Panc1 (cell line): Measurements from ENCODE around the gene NINJ2. TPM values are rescaled to one million over a fixed set of nuclear protein-coding genes. Genes with fewer than 3 reads are reported as not detected.

ENCODE experiments used
- ATAC-seq: fragments of 200-7000 bp; cut with Tn5 transposase; 2 replicates; pipeline ENCODE4 v1.9.1; 2020; ENCODE audit warnings: mild to moderate bottlenecking, moderate library complexity
- BruUV-seq: library from RNA; stranded (reverse); fragments of 400-500 nt; replicated peaks from 2 replicates; lab custom pipeline; 2021; lab: Mats Ljungman, UMichigan
- CTCF ChIA-PET: fragments of 300-600 bp; sonication (Branson Sonifier 250); formaldehyde crosslinking; loops from one replicate; lab custom pipeline; 2022; ENCODE audit warnings: antibody characterized with exemption; lab: Charles Lee
- POLR2A ChIA-PET: fragments of 300-600 bp; sonication (Branson Sonifier 250); formaldehyde crosslinking; loops from one replicate; lab custom pipeline; 2022; ENCODE audit warnings: antibody characterized with exemption; lab: Charles Lee
- DNase-seq: peaks from one replicate; pipeline ENCODE4 v3.0.0-alpha.2; 2010; ENCODE audit warnings: low read depth, low spot score
- H3K27ac ChIP-seq: 2 replicates; pipeline ENCODE4 v1.5.1; 2011; ENCODE audit warnings: mild to moderate bottlenecking, low read length, inconsistent platforms
- H3K27me3 ChIP-seq: fragments of 200-500 bp; sonication (Bioruptor generic); 2 replicates; pipeline ENCODE4 v1.6.0; 2014; ENCODE audit warnings: low read length, inconsistent platforms; ENCODE audit not compliant: control insufficient read depth, insufficient read depth
- H3K36me3 ChIP-seq: fragments of 200-500 bp; sonication (Bioruptor generic); 2 replicates; pipeline ENCODE4 v1.5.1; 2014; ENCODE audit warnings: inconsistent platforms, mild to moderate bottlenecking, low read length, moderate library complexity; ENCODE audit not compliant: control insufficient read depth, insufficient read depth
- H3K4me1 ChIP-seq: 2 replicates; pipeline ENCODE4 v1.5.1; 2011; ENCODE audit warnings: inconsistent platforms, mild to moderate bottlenecking, low read length, moderate library complexity; ENCODE audit not compliant: control insufficient read depth, insufficient read depth
- H3K4me3 ChIP-seq, 2 experiments: 2 replicates each; pipeline ENCODE4 v1.5.1; 2011 to 2012; ENCODE audit warnings: low read depth in 2 of 2, low read length in 2 of 2, mild to moderate bottlenecking in 2 of 2, inconsistent platforms in 1 of 2, moderate library complexity in 1 of 2
- H3K9me3 ChIP-seq: fragments of 200-500 bp; sonication (Bioruptor generic); 2 replicates; pipeline ENCODE4 v1.5.1; 2014; ENCODE audit warnings: low read depth, mild to moderate bottlenecking, inconsistent platforms, low read length, moderate library complexity; ENCODE audit not compliant: control insufficient read depth, insufficient read depth
- POLR2AphosphoS5 ChIP-seq: IDR thresholded peaks from 2 replicates; pipeline ENCODE4 v1.6.1; 2012; ENCODE audit warnings: mild to moderate bottlenecking, low read depth, low read length, moderate library complexity
- REST ChIP-seq, 2 experiments: IDR thresholded peaks; 2 replicates each; pipeline ENCODE4 v1.6.1; 2011 to 2012; ENCODE audit warnings: low read depth in 2 of 2, control low read depth in 1 of 2, low read length in 1 of 2, mild to moderate bottlenecking in 1 of 2, moderate library complexity in 1 of 2; ENCODE audit not compliant: insufficient read depth in 1 of 2
- SIN3A ChIP-seq: IDR thresholded peaks from 2 replicates; pipeline ENCODE4 v1.6.1; 2012; ENCODE audit warnings: low read depth, mild to moderate bottlenecking, low read length, moderate library complexity, borderline replicate concordance; ENCODE audit not compliant: insufficient read depth
- TCF7L2 ChIP-seq: IDR thresholded peaks from 2 replicates; pipeline ENCODE4 v1.6.1; 2011; ENCODE audit warnings: mild to moderate bottlenecking, low read depth, low read length, inconsistent platforms
- in situ Hi-C: cut with HindIII; loops from 2 replicates; pipeline ENCODE4 v1.10.0; 2016; ENCODE audit warnings: low sequenced_read_pairs, low pct_unique_long_range_greater_than_20kb
- intact Hi-C: fragments of 100-400 bp; cut with micrococcal nuclease; formaldehyde crosslinking; loops from one replicate; pipeline ENCODE4 v1.10.0; 2022; ENCODE audit not compliant: unreplicated experiment
- total RNA-seq: library from RNA; stranded (reverse); gene quantifications from one replicate; pipeline ENCODE4 v1.2.1, GENCODE V29; 2021; ENCODE audit not compliant: unreplicated experiment
- TF ChIP-seq, protein P1 (sequence below): fragments of 450-650 bp; IDR thresholded peaks from 2 replicates; pipeline ENCODE4 v1.5.1; 2017; ENCODE audit warnings: mild to moderate bottlenecking

Gene NINJ2
- total RNA-seq, 1 experiment from 2014 or later = 1.9 TPM

GRCh38 chr12:644303-644639, 19.0 kb downstream of the NINJ2 start:
- no peak overlapping the region for H3K4me3 ChIP-seq
- DNase-seq = no peak
- H3K4me1 ChIP-seq = peaks cover 45% of the 10 kb centered on the region
- no peaks in the 10 kb centered on the region for H3K36me3 ChIP-seq
- ChIA-PET POLR2A (no interaction called here), CTCF (no interaction called here)
- peak overlapping the region; percentile 90 for H3K27ac ChIP-seq
- TF ChIP-seq TCF7L2 = no peak
- no peak for TF ChIP-seq POLR2AphosphoS5
- TF ChIP-seq, protein P1, sequence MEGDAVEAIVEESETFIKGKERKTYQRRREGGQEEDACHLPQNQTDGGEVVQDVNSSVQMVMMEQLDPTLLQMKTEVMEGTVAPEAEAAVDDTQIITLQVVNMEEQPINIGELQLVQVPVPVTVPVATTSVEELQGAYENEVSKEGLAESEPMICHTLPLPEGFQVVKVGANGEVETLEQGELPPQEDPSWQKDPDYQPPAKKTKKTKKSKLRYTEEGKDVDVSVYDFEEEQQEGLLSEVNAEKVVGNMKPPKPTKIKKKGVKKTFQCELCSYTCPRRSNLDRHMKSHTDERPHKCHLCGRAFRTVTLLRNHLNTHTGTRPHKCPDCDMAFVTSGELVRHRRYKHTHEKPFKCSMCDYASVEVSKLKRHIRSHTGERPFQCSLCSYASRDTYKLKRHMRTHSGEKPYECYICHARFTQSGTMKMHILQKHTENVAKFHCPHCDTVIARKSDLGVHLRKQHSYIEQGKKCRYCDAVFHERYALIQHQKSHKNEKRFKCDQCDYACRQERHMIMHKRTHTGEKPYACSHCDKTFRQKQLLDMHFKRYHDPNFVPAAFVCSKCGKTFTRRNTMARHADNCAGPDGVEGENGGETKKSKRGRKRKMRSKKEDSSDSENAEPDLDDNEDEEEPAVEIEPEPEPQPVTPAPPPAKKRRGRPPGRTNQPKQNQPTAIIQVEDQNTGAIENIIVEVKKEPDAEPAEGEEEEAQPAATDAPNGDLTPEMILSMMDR = no peak
- TF ChIP-seq REST (IDR thresholded peaks at IDR 0.05; ENCODE audit: insufficient read depth in 1 of 2, low read depth in 2 of 2, low read length in 1 of 2) = no peak
- TF ChIP-seq SIN3A = no peak
- no peaks in the 10 kb centered on the region for H3K27me3 ChIP-seq
- in situ Hi-C loops = no loop called here
- no peak for ATAC-seq
- BruUV-seq = TSS peak; percentile 84
- intact Hi-C loops = loop anchor here (10.0 kb wide), 1 partner anchor 111 kb away; the partner anchor contains the start of gene WNK1
- no peaks in the 10 kb centered on the region for H3K9me3 ChIP-seq

DNA sequence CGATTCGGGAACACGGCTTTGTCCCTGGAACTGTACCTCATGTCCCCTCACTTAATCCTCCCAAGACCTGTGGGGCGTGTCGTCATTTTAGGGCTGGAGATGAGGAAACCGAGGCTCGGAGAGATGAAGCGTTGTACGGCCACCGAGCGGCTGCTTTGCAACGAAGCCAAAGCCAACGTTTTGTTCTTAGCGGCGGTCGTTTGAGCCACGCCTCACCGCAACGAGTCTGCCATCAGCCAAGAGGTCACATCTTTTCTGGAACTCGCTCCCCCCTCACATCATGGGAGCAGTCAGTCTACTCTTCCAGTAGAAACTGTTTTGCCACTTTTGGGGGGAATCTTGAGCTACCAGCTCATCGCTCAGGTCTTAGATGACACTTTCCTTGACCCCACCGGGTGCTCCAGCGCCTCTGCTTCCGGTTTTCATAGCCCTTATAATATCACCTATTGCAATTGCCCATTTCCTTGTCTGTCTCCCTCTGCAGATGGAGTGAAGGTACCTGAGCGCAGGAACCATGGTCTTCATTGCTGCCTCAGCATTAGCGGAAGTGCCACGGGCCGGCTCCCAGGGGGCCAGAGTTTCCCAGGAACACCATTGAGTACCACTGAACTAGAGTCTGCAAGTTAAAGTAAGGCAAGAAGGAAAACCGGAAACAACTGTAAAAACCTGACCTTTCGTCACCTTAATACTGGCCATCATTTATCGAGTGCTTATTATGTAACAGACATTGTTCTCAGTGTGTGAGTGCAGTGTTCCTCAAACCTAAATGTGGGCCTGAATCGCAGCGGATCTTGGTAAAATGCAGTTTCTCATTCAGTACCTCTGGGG, 19.6 kb downstream of the NINJ2 start:
- POLR2A ChIA-PET = no interaction called here
- intact Hi-C loops (loop anchor here (10.0 kb wide), 1 partner anchor 111 kb away; the partner anchor contains the start of gene WNK1), in situ Hi-C loops (no loop called here)
- Histone ChIP-seq H3K27me3 (no peaks in the 10 kb centered on the region), H3K4me3 (no peak overlapping the region; a peak in 1 of 4 replicates), H3K36me3 (no peaks in the 10 kb centered on the region), H3K4me1 (peaks cover 45% of the 10 kb centered on the region), H3K27ac (peak overlapping the region; percentile 90), H3K9me3 (no peaks in the 10 kb centered on the region)
- BruUV-seq = no TSS peak
- DNase-seq (no peak), ATAC-seq (no peak)
- TF ChIP-seq TCF7L2 = no peak
- TF ChIP-seq REST (IDR thresholded peaks at IDR 0.05; ENCODE audit: insufficient read depth in 1 of 2, low read depth in 2 of 2, low read length in 1 of 2) = no peak
- TF ChIP-seq POLR2AphosphoS5 = no peak
- TF ChIP-seq, protein P1 = no peak
- TF ChIP-seq SIN3A = no peak
- CTCF ChIA-PET = no interaction called here
